HepG2 (cell line): ENCODE measurements around the gene NELFB. TPM values are rescaled to one million over a fixed set of nuclear protein-coding genes. Genes with fewer than 3 reads are reported as not detected.

ENCODE experiments used
- ARID2 ChIP-seq: sonication (generic); formaldehyde crosslinking; IDR thresholded peaks from 2 replicates; pipeline ENCODE4 v1.8.1; 2022; ENCODE audit warnings: mild to moderate bottlenecking, missing genetic modification reagents, borderline replicate concordance
- ATF7-NPFF ChIP-seq: sonication (generic); formaldehyde crosslinking; IDR thresholded peaks from 2 replicates; pipeline ENCODE4 v1.8.1; 2023; ENCODE audit warnings: mild to moderate bottlenecking, low read depth, missing genetic modification reagents, moderate library complexity
- BCLAF1 ChIP-seq: fragments of 450-650 bp; IDR thresholded peaks from 2 replicates; pipeline ENCODE4 v1.6.1; 2017; ENCODE audit warnings: mild to moderate bottlenecking
- FOXO1 ChIP-seq: sonication (generic); formaldehyde crosslinking; IDR thresholded peaks from 2 replicates; pipeline ENCODE4 v1.4.0; 2020; ENCODE audit warnings: missing genetic modification reagents
- LCORL ChIP-seq, 2 experiments: fragments of 450-650 bp in 1 of 2; sonication (generic) in 1 of 2; formaldehyde crosslinking in 1 of 2; IDR thresholded peaks; 2 replicates each; pipeline versions ENCODE4 v1.5.0 to v1.6.1; 2017 to 2020; ENCODE audit warnings: antibody characterized with exemption in 1 of 2, missing genetic modification reagents in 1 of 2
- MED13 ChIP-seq: sonication (generic); formaldehyde crosslinking; IDR thresholded peaks from 2 replicates; pipeline ENCODE4 v1.5.0; 2020; ENCODE audit warnings: missing genetic modification reagents
- RBAK ChIP-seq: sonication (generic); formaldehyde crosslinking; IDR thresholded peaks from 2 replicates; pipeline ENCODE4 v1.5.1; 2020; ENCODE audit warnings: mild to moderate bottlenecking, missing genetic modification reagents
- RXRB ChIP-seq: IDR thresholded peaks from 2 replicates; pipeline ENCODE4 v1.6.1; 2016; ENCODE audit warnings: borderline replicate concordance, missing genetic modification reagents, missing compliant biosample characterization
- SMARCE1 ChIP-seq: fragments of 450-650 bp; IDR thresholded peaks from 2 replicates; pipeline ENCODE4 v1.6.1; 2017; ENCODE audit warnings: borderline replicate concordance
- ZMYM3 ChIP-seq: sonication (generic); formaldehyde crosslinking; IDR thresholded peaks from 2 replicates; pipeline ENCODE4 v1.5.1; 2020; ENCODE audit warnings: mild to moderate bottlenecking, missing genetic modification reagents
- ZNF543 ChIP-seq: sonication (generic); formaldehyde crosslinking; IDR thresholded peaks from 2 replicates; pipeline ENCODE4 v1.4.0; 2020; ENCODE audit warnings: mild to moderate bottlenecking, missing genetic modification reagents
- ZNF629 ChIP-seq: sonication (generic); formaldehyde crosslinking; conservative IDR thresholded peaks from 2 replicates; pipeline ENCODE4 v1.5.0; 2020; ENCODE audit warnings: missing genetic modification reagents
- ZXDC ChIP-seq: sonication (generic); formaldehyde crosslinking; IDR thresholded peaks from 2 replicates; pipeline ENCODE4 v1.5.0; 2020; ENCODE audit warnings: mild to moderate bottlenecking, missing genetic modification reagents
- polyA plus RNA-seq, 8 experiments: library from polyadenylated mRNA; depleted of rRNA in 3 of 8; stranded (reverse) in 7 of 8; unstranded in 1 of 8; fragments of >200 nt; fragmentation: Illumina TruSeq in 4 of 8; extraction: Trizol in 4 of 8; gene quantifications; 2 replicates each; pipeline versions ENCODE4 v1.2.1 to v1.2.3, GENCODE V29; 2011 to 2016; ENCODE audit warnings: low read depth in 4 of 8, missing spikeins in 1 of 8, mixed read lengths in 1 of 8; ENCODE audit not compliant: insufficient read depth in 1 of 8
- total RNA-seq, 5 experiments: library from RNA; depleted of rRNA; stranded (reverse); fragments of >200 nt; fragmentation: Illumina TruSeq; extraction: Trizol; gene quantifications; 2 replicates each; pipeline ENCODE4 v1.2.3, GENCODE V29; 2016; ENCODE audit warnings: low read depth in 1 of 5
- TF ChIP-seq, protein P1 (sequence below): IDR thresholded peaks from 2 replicates; pipeline ENCODE4 v1.6.1; 2016; ENCODE audit warnings: mild to moderate bottlenecking
- TF ChIP-seq, protein P2 (sequence below): sonication (generic); formaldehyde crosslinking; IDR thresholded peaks from 2 replicates; pipeline ENCODE4 v1.4.0; 2020; ENCODE audit warnings: mild to moderate bottlenecking, low read depth, missing genetic modification reagents

NELFB gene
- total and polyA plus RNA-seq, 2 of the 13 experiments (the other 11 are each of a cell fraction or from before 2014, with no cell fraction given): 26.5 to 45.8 TPM

DNA sequence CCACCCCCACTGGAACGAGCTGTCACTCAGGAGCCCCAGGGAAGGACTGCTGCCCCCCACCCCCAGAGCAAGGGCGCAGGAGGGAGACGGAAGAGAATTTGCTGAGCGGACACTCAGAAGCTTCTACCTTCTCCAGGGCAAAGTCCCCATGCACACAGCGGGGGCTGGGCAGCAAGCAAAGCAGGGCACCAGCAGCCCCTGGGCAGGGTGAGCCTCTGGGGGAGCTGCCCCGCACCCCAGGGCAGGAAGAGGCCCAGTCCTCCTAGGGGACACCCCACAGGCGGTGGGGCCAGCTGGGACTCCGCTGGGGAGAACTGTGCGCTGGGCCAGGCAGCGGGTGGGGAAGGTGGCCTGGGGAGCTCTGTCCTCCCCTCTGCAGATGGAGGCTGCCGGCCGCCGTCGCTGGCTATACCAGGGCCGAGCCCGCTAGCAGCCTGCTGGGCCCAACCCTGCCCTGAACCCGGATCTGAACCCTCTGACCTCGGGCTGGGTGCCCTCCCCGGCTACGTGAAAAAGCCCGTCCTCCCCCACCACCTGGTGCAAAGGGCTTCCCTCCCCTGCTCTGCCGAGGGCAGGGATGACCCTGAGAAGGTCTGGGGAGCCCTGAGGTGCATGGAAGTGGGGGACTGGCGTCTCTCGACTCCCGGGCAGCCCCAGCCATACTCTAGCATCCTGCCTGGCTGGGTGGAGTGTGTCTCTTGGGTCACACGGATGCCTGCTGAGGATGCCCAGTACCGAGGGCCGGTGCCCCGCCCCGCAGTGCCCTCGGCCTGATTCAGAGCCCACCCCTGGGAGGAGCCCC lies 25.0 kb upstream of the NELFB start (continued):
- TF ChIP-seq BCLAF1: no peak
- no peak for TF ChIP-seq LCORL (IDR thresholded peaks at IDR 0.05)
- peak; percentile 68 for TF ChIP-seq LCORL (CRISPR knock-in tag; IDR thresholded peaks at IDR 0.05)
- no peak for TF ChIP-seq MED13
- TF ChIP-seq ZNF543: peak; percentile 76
- TF ChIP-seq, protein P1, sequence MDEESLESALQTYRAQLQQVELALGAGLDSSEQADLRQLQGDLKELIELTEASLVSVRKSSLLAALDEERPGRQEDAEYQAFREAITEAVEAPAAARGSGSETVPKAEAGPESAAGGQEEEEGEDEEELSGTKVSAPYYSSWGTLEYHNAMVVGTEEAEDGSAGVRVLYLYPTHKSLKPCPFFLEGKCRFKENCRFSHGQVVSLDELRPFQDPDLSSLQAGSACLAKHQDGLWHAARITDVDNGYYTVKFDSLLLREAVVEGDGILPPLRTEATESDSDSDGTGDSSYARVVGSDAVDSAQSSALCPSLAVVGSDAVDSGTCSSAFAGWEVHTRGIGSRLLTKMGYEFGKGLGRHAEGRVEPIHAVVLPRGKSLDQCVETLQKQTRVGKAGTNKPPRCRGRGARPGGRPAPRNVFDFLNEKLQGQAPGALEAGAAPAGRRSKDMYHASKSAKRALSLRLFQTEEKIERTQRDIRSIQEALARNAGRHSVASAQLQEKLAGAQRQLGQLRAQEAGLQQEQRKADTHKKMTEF (CRISPR knock-in tag): no peak
- TF ChIP-seq, protein P2, sequence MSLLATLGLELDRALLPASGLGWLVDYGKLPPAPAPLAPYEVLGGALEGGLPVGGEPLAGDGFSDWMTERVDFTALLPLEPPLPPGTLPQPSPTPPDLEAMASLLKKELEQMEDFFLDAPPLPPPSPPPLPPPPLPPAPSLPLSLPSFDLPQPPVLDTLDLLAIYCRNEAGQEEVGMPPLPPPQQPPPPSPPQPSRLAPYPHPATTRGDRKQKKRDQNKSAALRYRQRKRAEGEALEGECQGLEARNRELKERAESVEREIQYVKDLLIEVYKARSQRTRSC (CRISPR knock-in tag): no peak
- no peak for TF ChIP-seq FOXO1
- TF ChIP-seq SMARCE1: no peak
- peak; percentile 79; the same call in 1 of the 2 replicates for TF ChIP-seq ATF7-NPFF
- TF ChIP-seq RXRB (CRISPR knock-in tag): peak; percentile 7; the same call in 1 of the 2 replicates
- no peak; the same call in 1 of the 2 replicates for TF ChIP-seq ZNF629 (CRISPR knock-in tag)
- TF ChIP-seq ZXDC (CRISPR knock-in tag): no peak
- TF ChIP-seq ARID2 (CRISPR knock-in tag): no peak
- TF ChIP-seq RBAK: no peak
- 0 out of 2 replicates have a peak, but pooled peaks have one; percentile 22 for TF ChIP-seq ZMYM3 (CRISPR knock-in tag)
